Lung microvascular endothelial cell (primary cell): ENCODE measurements around the gene ACBD3. TPM values are rescaled to one million over a fixed set of nuclear protein-coding genes. Genes with fewer than 3 reads are reported as not detected.
A peak's percentile ranks its signal among the peaks of the same experiment; 100 is the strongest.

Experiments
- DNase-seq, 2 donors: peaks; one replicate each; pipeline versions ENCODE4 v3.0.0 to v3.0.0-alpha.2; 2010; ENCODE audit warnings: low read depth in 2 of 2
- total RNA-seq: library from RNA; depleted of rRNA; stranded (reverse); fragments of >200 nt; gene quantifications from 2 replicates; pipeline ENCODE4 v1.2.1, GENCODE V29; 2014

ACBD3 gene
- total RNA-seq, 1 donor from 2014 or later: 33.9 TPM

- DNase-seq: no peak
Observed at GRCh38 chr1:226112626-226113025, 73.9 kb downstream of the ACBD3 start.

- no peak for DNase-seq
Observed at GRCh38 chr1:226111883-226112261, 74.7 kb downstream of the ACBD3 start.

DNA sequence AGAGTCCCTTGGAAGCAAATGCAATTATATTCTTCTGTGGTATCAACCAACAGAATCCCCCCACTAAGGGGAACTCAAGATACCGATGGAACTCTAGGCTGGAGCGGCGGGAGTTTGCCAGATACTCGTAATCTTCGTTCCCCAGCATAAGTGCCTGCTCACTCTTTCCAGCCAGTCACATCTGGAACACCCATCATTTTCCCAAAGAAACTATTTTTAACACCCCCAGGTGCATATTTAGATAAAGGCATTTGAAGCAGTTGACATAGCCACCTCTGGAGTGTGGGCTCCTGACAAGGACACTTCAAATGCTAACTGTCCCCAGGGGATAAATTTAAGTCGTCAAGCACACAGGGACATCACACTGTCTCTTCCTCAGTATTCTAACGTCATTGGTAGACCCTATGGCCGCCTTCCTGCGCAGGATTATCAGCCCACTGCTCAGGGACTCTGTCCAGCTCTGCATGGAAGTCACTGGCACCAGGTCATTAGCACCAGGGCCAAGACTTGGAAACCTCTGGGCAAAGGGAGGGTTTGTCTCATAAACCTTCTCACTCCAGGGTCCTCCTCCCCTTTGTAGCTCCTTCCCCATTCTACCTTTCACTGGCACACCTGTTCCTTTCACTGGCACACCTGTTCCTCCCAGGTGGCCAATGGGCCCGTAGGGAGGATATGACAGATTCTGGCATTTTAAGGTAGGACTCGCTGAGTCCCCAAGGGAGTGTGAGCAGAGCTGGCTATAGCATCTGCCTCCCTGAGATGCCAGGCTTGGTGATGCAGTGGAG lies 75.3 kb downstream of the ACBD3 start:
- DNase-seq: no peak

GRCh38 chr1:226110249-226111097 lies 76.1 kb downstream of the ACBD3 start:
- peak; percentile 62 to 83 for DNase-seq

- DNase-seq: peak; percentile 81 to 89
Observed at GRCh38 chr1:226109829-226110248, 76.7 kb downstream of the ACBD3 start.

- peak; percentile 11 to 52 for DNase-seq
Observed at GRCh38 chr1:226108935-226109828, 77.4 kb downstream of the ACBD3 start.

- DNase-seq: no peak
Observed at GRCh38 chr1:226107471-226108460, 78.8 kb downstream of the ACBD3 start.

DNA sequence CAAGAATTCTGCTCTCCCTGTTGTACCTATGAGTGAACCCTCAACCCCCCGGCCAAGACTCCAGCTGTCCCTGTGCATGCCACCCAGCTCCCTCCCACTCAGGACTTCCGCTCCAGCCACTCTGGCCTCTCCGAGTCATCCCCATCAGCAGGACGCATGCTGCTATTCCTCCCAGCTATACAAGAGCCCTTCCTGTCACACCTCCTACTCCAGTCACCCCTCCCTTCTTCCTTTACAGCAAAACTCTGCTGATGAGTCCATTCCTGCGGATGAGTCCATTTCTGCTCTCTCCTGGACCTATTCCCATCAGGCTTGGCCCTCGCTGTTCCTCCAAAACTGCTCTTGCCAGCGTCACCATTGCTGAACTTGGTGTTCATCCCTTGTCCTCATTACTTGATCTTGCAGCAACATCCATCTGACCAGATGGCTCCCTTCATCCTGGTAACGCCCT lies 81.8 kb downstream of the ACBD3 start:
- peak in 1 of 2 donors; percentile 36 for DNase-seq

DNA sequence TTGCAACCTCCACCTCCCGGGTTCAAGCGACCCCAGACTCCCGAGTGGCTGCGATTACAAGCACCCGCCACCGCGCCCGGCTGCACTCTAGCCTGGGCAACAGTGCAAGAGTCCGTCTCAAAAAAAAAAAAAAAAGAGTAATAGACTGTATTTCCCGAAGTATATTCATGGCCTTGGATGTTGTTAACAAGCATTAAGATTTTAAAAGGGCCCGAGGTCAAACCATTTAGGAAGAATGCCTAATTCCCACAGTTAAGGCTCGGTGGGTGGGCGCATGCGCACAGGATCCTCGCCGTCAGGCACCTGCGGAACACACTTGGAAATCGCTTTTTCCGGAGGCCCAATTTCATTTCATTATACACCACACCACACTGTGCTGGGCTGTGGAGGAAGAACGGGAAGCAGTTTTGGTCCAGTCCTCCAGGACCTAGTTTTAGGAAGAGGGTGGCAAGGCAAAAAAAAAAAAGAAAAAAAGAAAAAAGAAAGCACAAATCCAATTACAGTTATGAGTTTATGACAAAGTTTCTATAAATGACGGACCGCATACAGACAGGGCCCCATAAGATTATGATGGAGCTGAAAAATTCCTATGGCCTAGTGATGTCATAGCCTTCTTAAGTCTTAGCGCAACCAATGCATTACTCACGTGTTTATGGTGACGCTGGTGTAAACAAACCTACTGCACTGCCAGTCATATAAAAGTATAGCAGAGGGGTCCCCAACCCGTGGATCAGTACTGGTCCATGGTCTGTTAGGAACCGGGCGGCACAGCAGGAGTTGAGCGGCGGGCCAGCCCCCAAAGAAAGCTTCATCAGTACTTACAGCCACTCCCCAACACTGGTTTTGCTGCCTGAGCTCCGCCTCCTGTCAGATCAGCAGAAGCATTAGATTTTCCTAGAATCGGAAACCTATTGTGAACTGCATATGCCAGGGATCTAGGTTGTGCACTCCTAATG lies 85.8 kb downstream of the ACBD3 start:
- DNase-seq: peak; percentile 51 to 55

GRCh38 chr1:226098870-226099835 lies 87.4 kb downstream of the ACBD3 start:
- DNase-seq: no peak

- peak; percentile 70 to 79 for DNase-seq
Observed at GRCh38 chr1:226097866-226098625, 88.5 kb downstream of the ACBD3 start.

DNA sequence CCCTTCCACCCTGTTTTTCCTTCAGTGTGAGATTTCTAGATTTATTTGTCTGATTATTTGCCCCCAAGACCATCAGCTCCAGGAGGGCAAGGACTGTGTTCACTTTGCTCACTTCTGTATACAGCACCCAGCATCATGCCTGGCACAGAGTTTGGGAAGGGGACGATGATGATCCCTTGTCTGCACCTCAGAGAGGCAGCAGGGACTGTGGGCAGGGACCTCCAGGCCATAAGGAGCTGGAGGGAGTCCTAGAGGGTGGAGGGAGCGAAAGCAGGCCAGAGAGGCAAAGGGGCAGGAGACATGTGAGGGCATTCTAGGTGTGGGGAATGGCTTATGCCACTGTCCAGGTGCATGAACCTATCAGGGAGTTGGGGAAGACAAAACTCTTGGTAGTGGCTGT lies 91.3 kb downstream of the ACBD3 start:
- no peak for DNase-seq

Other genes with a start within 250 kb of the ACBD3 start
- gene LEFTY2, start 245.5 kb downstream of the ACBD3 start, total RNA-seq: not detected in 2 replicates
- 16.6 and 35.7 TPM in 2 replicates for gene SDE2, start 187.4 kb downstream of the ACBD3 start, total RNA-seq
- gene H3-3A, start 124.0 kb downstream of the ACBD3 start, total RNA-seq: 200 and 336 TPM in 2 replicates
- gene MIXL1, start 36.9 kb upstream of the ACBD3 start, total RNA-seq: under 0.01 TPM in 1 of 2 replicates, not detected in the other
- gene LIN9, start 122.4 kb upstream of the ACBD3 start, total RNA-seq: 3.0 and 3.7 TPM in 2 replicates
- 67.9 and 93.1 TPM in 2 replicates for gene PARP1, start 221.4 kb upstream of the ACBD3 start, total RNA-seq